Measurements from ENCODE around the gene FBXW2. TPM values are rescaled to one million over a fixed set of nuclear protein-coding genes. Genes with fewer than 3 reads are reported as not detected.

Gene FBXW2
- total RNA-seq, 3 donors from 2014 or later, result 66.7 to 72.7 (median 66.9) TPM

DNA sequence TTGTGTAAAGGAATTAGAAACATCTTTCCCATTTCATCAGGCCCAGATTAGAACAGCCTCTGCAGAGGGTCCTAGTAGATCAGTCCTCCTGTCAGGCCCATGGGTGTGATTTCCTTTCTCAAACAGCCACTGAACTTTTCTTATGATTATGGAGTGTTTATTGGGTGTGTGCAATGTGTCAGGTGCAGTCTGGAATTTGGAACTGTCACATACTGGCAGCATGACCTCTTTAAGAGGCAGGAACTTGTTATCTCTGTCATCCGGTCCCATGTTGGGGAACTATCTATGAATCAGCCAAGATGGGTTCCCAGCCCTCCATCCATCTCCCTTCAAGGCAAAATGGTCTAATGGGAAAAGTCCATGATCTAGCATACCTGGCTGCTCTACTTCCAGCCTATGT, 67.3 kb downstream of the FBXW2 start:
- Mint-ChIP-seq H3K4me3 (no peak overlapping the region), H3K27me3 (ENCODE audit: low read depth) (no peaks in the 10 kb centered on the region), H3K36me3 (ENCODE audit: insufficient read depth) (peaks cover 1% of the 10 kb centered on the region), H3K9me3 (no peaks in the 10 kb centered on the region), H3K4me1 (ENCODE audit: low read depth) (peaks cover 1% of the 10 kb centered on the region)
- ATAC-seq (no peak), DNase-seq (no peak)

- DNase-seq, result no peak
- peaks cover 1% of the 10 kb centered on the region for H3K4me1 Mint-ChIP-seq (ENCODE audit: low read depth)
- peaks cover 1% of the 10 kb centered on the region for H3K36me3 Mint-ChIP-seq (ENCODE audit: insufficient read depth)
- ATAC-seq, result no peak
- no peaks in the 10 kb centered on the region for H3K27me3 Mint-ChIP-seq (ENCODE audit: low read depth)
- no peaks in the 10 kb centered on the region for H3K9me3 Mint-ChIP-seq
- no peak overlapping the region for H3K4me3 Mint-ChIP-seq
Measured at GRCh38 chr9:120724757-120725400, 68.3 kb downstream of the FBXW2 start.

DNA sequence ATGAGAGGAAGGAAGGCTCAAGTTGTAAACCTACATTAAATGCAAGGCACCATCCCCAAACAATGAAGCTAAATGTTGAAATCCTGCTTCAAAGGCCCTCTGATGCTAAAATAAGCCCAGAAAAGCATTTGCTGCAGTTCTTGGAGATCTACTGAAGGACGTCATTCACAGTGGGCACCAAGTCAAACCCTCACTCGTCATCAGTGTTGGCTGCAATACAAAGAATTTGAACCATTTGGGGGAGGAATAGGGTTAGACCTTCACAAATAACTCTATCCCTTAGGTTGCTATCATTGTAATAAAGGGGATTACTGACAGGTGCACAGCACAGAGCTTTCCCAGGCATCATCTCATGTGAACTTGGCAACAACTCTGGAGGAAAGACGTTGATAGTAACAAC, 69.7 kb downstream of the FBXW2 start:
- Mint-ChIP-seq H3K4me3 (no peak overlapping the region), H3K4me1 (ENCODE audit: low read depth) (peaks cover 1% of the 10 kb centered on the region), H3K36me3 (ENCODE audit: insufficient read depth) (peaks cover 1% of the 10 kb centered on the region), H3K9me3 (no peaks in the 10 kb centered on the region), H3K27me3 (ENCODE audit: low read depth) (no peaks in the 10 kb centered on the region)
- no peak for DNase-seq
- ATAC-seq, result no peak

GRCh38 chr9:120720404-120720803, 72.8 kb downstream of the FBXW2 start:
- ATAC-seq (no peak), DNase-seq (no peak)
- no peaks in the 10 kb centered on the region for H3K4me1 Mint-ChIP-seq (ENCODE audit: low read depth)
- H3K36me3 Mint-ChIP-seq (ENCODE audit: insufficient read depth), result peaks cover 1% of the 10 kb centered on the region
- H3K9me3 Mint-ChIP-seq, result no peaks in the 10 kb centered on the region
- no peaks in the 10 kb centered on the region for H3K27me3 Mint-ChIP-seq (ENCODE audit: low read depth)
- H3K4me3 Mint-ChIP-seq, result no peak overlapping the region

GRCh38 chr9:120718316-120718715, 74.9 kb downstream of the FBXW2 start:
- no peak for DNase-seq
- H3K4me3 Mint-ChIP-seq, result no peak overlapping the region
- H3K36me3 Mint-ChIP-seq (ENCODE audit: insufficient read depth), result peaks cover 1% of the 10 kb centered on the region
- peaks cover 3% of the 10 kb centered on the region for H3K4me1 Mint-ChIP-seq (ENCODE audit: low read depth)
- no peak for ATAC-seq
- H3K9me3 Mint-ChIP-seq, result no peaks in the 10 kb centered on the region
- H3K27me3 Mint-ChIP-seq (ENCODE audit: low read depth), result no peaks in the 10 kb centered on the region

GRCh38 chr9:120717176-120717575, 76.0 kb downstream of the FBXW2 start:
- Mint-ChIP-seq H3K36me3 (ENCODE audit: insufficient read depth) (peaks cover 1% of the 10 kb centered on the region), H3K9me3 (no peaks in the 10 kb centered on the region), H3K4me1 (ENCODE audit: low read depth) (peaks cover 14% of the 10 kb centered on the region), H3K27me3 (ENCODE audit: low read depth) (no peaks in the 10 kb centered on the region), H3K4me3 (no peak overlapping the region)
- ATAC-seq (no peak), DNase-seq (no peak)

DNA sequence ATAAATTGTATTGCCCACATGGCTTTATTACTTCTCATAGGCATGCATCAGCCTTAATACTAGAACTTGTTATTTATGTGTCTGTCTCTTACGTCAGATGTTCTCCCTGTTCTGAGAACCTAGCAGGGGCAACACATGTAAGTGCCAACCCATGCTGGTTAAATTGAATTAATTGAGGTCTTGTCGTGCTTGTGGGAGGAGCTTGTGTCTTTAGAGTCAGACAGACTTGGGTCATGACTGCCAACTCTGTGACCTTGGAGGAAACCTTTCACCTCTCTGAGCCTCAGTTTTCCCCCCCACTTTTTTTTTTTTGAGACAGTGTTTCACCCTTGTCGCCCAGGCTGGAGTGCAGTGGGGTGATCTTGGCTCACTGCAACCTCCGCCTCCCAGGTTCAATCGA, 76.7 kb downstream of the FBXW2 start:
- H3K36me3 Mint-ChIP-seq (ENCODE audit: insufficient read depth), result peaks cover 1% of the 10 kb centered on the region
- peak overlapping the region; percentile 2 for H3K4me3 Mint-ChIP-seq
- peaks cover 21% of the 10 kb centered on the region for H3K4me1 Mint-ChIP-seq (ENCODE audit: low read depth)
- no peaks in the 10 kb centered on the region for H3K9me3 Mint-ChIP-seq
- ATAC-seq, result no peak
- no peaks in the 10 kb centered on the region for H3K27me3 Mint-ChIP-seq (ENCODE audit: low read depth)
- DNase-seq, result no peak

DNA sequence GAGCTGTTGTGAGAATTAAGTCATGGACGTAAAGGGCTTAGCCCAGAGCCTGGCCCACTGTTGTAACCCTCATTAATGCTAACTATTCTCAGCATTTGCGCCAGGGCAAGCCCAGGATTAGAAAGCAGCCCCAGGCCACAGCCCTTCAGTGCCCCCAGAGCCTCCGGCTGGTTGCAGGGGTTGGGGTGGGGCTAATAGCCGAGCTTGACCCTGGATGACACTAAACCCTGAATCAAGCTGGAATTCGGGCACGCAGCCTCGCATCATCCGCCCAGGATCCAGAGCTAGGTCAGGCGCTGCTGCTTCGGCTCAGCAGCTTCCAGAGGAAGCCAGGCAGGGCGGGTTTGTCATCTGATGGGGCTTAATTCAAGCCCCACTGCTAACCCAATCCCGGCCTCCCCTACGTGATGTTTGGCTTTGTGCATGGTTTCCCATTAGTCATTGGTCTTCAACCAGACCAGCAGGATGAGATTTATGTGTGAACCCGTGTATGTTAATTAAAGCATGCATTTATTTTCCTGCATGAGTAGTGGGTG, 77.8 kb downstream of the FBXW2 start:
- H3K36me3 Mint-ChIP-seq (ENCODE audit: insufficient read depth), result no peaks in the 10 kb centered on the region
- no peak for DNase-seq
- no peaks in the 10 kb centered on the region for H3K27me3 Mint-ChIP-seq (ENCODE audit: low read depth)

DNA sequence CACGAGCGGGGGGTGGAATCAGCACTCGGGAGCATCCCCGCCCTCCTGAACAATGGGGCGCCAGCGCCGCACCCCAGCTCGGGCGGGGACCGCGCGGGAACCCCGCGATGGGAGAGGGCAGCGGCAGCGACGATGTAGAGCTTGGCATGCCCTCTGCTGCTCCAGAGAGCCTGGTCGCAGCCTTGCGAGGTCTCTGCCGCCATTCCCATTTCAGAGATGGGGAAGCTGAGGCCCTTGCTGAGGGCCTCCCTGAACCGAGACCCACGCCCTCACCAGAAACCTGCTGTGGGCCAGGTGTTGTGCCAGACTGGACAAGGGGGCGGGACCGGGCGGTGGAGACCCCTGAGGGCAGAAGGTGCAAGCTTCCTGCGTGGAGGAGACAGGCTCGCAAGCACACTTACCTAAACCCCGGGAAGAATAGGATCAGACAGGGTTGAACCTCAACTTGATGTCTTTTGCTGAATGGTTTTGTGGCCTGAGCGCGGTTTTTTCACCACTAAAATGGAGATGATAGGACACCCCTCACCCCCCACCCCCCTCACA, 78.3 kb downstream of the FBXW2 start:
- peaks cover 34% of the 10 kb centered on the region for H3K4me1 Mint-ChIP-seq (ENCODE audit: low read depth)
- no peaks in the 10 kb centered on the region for H3K27me3 Mint-ChIP-seq (ENCODE audit: low read depth)
- H3K4me3 Mint-ChIP-seq, result peak overlapping the region; percentile 85
- DNase-seq, result no peak
- H3K36me3 Mint-ChIP-seq (ENCODE audit: insufficient read depth), result no peaks in the 10 kb centered on the region
- no peaks in the 10 kb centered on the region for H3K9me3 Mint-ChIP-seq
- ATAC-seq, result no peak

More for the DNA sequence above, 77.8 kb downstream of the FBXW2 start:
- Mint-ChIP-seq H3K4me3 (peak overlapping the region; percentile 85), H3K4me1 (ENCODE audit: low read depth) (peaks cover 30% of the 10 kb centered on the region), H3K9me3 (no peaks in the 10 kb centered on the region)
- ATAC-seq, result no peak

- Mint-ChIP-seq H3K4me1 (ENCODE audit: low read depth) (peaks cover 36% of the 10 kb centered on the region), H3K9me3 (no peaks in the 10 kb centered on the region), H3K27me3 (ENCODE audit: low read depth) (no peaks in the 10 kb centered on the region), H3K4me3 (peak within 1 kb of the TSS; percentile 91), H3K36me3 (ENCODE audit: insufficient read depth) (no peaks in the 10 kb centered on the region)
- DNase-seq (peak; percentile 93), ATAC-seq (peak; percentile 97 to 98)
Measured at GRCh38 chr9:120714088-120714845, 78.9 kb downstream of the FBXW2 start, which contains the start of gene MEGF9. Gene MEGF9, minus strand, starts transcription at chr9:120714470. Its CDS starts 112 bp downstream, at chr9:120714358.

GRCh38 chr9:120713257-120714087, 79.7 kb downstream of the FBXW2 start:
- Mint-ChIP-seq H3K27me3 (ENCODE audit: low read depth) (no peaks in the 10 kb centered on the region), H3K4me3 (peak overlapping the region; percentile 91), H3K36me3 (ENCODE audit: insufficient read depth) (no peaks in the 10 kb centered on the region), H3K9me3 (no peaks in the 10 kb centered on the region), H3K4me1 (ENCODE audit: low read depth) (peaks cover 41% of the 10 kb centered on the region)
- no peak for DNase-seq
- ATAC-seq, result no peak

DNA sequence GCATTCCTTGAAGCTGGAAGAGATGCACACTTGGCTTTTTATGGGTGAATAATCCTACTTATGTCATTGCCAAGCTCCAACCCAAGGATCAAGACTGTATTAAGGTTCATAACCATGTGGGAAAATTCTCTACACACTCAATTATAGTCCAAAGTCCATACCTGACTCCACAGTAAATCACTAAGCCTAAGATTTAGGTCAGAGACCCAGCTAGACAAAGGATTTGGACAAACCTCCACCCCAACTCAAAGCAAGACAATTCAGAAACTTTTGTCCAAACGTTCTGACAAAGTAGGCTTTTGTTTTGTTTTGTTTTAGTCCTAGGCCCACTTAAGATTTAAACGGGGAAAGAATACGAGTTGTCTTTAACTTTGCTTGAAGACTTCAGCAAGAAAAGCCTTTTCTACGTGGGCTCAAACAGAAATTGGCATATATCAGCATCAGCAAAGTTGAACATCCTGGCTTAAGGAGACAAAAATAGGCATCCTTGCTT, 80.6 kb downstream of the FBXW2 start:
- DNase-seq, result no peak
- Mint-ChIP-seq H3K4me1 (ENCODE audit: low read depth) (peaks cover 42% of the 10 kb centered on the region), H3K9me3 (no peaks in the 10 kb centered on the region), H3K36me3 (ENCODE audit: insufficient read depth) (peaks cover under 1% of the 10 kb centered on the region), H3K4me3 (peak overlapping the region; percentile 91), H3K27me3 (ENCODE audit: low read depth) (no peaks in the 10 kb centered on the region)
- no peak for ATAC-seq

DNA sequence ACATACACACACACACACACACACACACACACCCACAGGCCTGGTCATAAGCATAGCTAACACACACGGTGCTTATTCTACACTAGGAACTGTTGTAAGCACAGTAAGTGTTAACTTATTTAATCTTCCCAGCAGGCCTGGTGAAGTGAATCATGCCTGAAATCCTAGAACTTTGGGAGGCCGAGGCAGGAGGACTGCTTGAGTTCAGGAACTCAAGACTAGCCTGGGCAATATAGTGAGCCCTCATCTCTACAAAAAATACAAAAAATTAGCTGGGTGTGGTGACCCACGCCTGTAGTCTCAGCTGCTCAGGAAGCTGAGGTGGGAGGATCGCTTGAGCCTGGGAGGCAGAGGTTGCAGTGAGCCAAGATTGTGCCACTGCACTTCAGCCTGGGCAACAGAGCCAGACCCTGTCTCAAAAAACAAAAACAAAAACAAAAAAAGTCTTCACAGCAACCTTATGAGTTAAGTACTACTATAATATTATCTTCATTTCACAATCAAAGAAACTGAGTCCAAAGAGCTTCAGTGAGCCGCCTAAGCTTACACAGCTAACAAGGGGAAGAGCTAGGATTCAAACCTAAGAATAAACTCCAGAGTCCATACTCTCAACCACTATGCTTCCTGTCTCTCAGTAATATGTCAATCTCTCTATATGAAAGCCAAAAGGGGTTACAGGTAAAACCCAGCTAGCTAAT, 81.2 kb downstream of the FBXW2 start:
- ATAC-seq (no peak), DNase-seq (no peak)
- peaks cover 1% of the 10 kb centered on the region for H3K36me3 Mint-ChIP-seq (ENCODE audit: insufficient read depth)
- H3K4me3 Mint-ChIP-seq, result peak overlapping the region; percentile 91
- no peaks in the 10 kb centered on the region for H3K27me3 Mint-ChIP-seq (ENCODE audit: low read depth)
- H3K9me3 Mint-ChIP-seq, result no peaks in the 10 kb centered on the region
- peaks cover 46% of the 10 kb centered on the region for H3K4me1 Mint-ChIP-seq (ENCODE audit: low read depth)
